ENCODE measurements around the gene PPP2R5A. TPM values are rescaled to one million over a fixed set of nuclear protein-coding genes. Genes with fewer than 3 reads are reported as not detected.

PPP2R5A gene
- total RNA-seq, 2 donors from 2014 or later, result 33.6 to 34.9 TPM

Other genes starting within 250 kb of the PPP2R5A start
- gene INTS7, start 249.9 kb upstream of the PPP2R5A start, total RNA-seq, result 10 to 100 TPM; 22.8 to 40.2 TPM
- 10 to 100 TPM; 70.6 to 72.2 TPM for gene DTL, start 249.7 kb upstream of the PPP2R5A start, total RNA-seq
- 10 to 100 TPM in 1 of 2 donors, 1 to 10 TPM in 1; 5.3 to 16.4 TPM for gene PACC1, start 129.5 kb downstream of the PPP2R5A start, total RNA-seq
- 10 to 100 TPM; 43.9 to 49.7 TPM for gene NENF, start 147.5 kb downstream of the PPP2R5A start, total RNA-seq